NCI-H524 (cell line): ENCODE results near the gene GNPDA1.

Experiments used
- DNase-seq, 2 experiments: peaks; one replicate each; lab custom pipeline; 2025; lab: John Stamatoyannopoulos, UW

Gene GNPDA1

GRCh38 chr5:141994511-141995136 is 18.2 kb downstream of the GNPDA1 start:
- DNase-seq: no peak

GRCh38 chr5:141992349-141992963 is 20.4 kb downstream of the GNPDA1 start:
- peak; percentile 13 to 55 for DNase-seq

- no peak for DNase-seq
Measured at GRCh38 chr5:141989720-141990119, 23.1 kb downstream of the GNPDA1 start.

DNA sequence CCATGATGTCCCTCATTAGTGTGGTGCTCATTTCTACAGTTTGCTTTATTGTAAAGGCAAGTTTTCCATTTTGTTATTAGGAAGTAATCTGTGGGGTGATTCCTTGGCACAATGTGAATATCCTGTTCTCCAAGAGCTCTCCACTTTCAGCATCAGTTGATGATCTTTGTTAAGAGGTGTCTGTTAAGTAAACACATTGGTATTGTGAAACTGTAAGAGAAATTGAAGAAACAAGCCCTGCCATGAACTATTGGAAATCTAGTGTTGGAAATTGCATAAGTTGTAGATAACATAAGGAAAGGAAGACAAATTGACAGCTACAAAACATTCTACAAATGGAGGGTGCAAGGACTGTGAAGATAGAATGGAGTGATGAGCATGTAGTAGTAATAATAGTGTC is 26.8 kb downstream of the GNPDA1 start:
- no peak for DNase-seq

GRCh38 chr5:141982626-141983025 is 30.2 kb downstream of the GNPDA1 start:
- no peak for DNase-seq

GRCh38 chr5:141978389-141978788 is 34.4 kb downstream of the GNPDA1 start:
- DNase-seq: no peak

DNA sequence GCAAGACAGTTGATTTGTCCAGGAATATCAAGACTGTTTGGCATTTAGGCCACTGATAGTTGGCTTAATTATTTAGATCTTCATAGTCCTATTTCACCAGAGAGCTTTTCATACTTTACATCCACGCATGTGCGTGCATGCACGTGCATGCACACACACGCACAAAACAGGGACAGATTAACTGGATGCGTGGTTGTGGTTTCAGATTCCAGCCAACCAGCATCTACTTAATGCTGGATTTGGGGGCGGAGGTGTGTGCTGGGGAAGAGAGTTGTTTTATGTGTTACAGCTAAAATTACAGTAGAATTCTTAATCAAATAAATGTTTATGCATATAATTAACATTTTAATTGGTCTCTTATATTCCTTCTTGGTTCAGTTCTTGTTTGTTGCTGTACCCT is 36.7 kb downstream of the GNPDA1 start:
- no peak for DNase-seq

DNA sequence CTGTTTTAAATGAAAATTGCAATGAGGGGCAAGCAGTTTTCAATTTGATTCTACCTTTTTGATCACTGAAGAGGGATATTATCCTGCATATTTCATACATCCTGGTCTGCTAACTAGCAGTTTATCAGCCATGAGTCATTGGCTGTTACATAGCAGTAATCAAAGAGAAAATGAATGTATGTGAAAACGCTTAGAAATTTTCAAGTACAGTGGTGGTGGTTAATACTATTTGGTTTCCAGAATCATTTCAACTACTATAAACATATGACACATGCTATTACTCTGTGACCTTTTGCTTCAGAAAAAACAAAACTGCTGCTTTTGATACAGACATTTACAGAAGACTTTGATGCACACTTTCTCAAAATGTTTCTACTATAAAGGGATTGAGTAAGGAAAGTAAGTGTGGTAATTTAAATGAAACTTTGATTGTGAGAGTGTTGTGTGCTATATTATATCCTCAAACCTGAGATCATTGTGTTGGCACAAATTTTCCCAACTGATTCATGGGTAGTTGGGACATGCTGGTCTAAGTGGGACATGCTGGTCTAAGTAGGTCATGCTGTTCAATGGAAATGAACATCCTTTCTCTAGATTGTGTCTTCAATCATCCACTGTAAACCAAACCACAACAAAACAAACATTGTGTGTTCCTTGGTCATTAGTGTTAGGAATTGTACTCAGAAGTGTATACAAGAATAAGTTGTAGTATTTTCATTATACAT is 38.8 kb downstream of the GNPDA1 start:
- no peak for DNase-seq

- no peak for DNase-seq
Measured at GRCh38 chr5:141969783-141970771, 42.8 kb downstream of the GNPDA1 start.

DNA sequence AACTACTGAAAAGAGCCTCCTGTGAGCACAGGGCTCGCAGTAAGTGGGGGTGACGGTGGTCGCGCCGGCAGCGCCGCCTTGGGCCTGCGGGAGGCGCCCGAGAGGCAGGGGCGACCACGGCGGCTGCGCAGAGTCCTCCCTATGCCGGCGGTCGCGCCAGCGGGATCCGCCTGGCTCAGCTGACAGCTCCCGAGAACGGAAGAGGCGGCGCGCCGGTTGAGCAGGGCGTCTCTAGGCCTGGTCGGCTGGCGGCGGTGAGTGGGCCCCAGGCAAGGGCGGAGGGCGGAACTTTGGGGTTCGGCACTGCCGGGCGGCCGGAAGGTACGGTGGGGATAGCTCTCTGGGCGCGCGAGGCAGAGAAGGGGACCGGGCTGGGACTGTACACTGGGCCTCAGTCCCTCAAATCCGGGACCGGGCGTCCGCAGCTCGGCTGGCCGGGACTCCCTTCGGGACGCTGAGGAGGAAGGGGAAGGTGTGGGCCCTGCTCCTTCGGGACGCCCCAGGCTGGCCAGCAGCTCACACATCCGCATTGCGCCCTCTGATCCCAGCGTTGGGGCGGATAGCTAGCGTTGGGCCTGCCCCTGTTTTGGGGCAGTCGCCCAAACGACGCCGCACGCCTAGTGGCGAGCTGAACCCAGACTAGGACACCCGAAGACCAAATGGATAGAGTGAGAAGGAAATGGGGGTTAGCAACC is 43.8 kb downstream of the GNPDA1 start, which contains the start of gene RNF14:
Gene RNF14 (plus strand): TSS at position 192 of the 695 bp plus-strand sequence. CDS start 4,484 bp downstream, outside the sequence.
- peak; percentile 61 to 84 for DNase-seq

GRCh38 chr5:141966963-141967333 is 45.9 kb downstream of the GNPDA1 start:
- DNase-seq: no peak

- DNase-seq: no peak
Measured at GRCh38 chr5:141966275-141966962, 46.4 kb downstream of the GNPDA1 start.

GRCh38 chr5:141965071-141965470 is 47.8 kb downstream of the GNPDA1 start:
- DNase-seq: no peak

DNA sequence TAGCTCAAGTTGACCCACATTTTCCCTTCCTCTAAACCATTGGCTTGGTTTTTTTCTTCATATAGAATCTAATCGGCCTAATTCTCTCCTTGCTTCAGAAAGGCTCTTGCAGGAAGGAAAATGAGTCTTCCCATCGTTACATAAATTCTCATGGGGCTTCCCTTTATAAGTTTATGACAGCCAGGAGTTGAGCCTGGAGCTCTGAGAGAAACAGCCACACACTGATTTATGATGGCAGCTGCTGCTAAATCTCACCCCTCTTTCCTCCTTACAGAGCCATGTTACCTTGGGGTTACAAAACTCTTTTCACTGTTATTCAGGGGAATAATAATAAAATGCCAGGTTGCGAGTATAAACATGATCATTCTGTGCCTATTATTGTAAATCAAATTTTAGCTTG is 49.1 kb downstream of the GNPDA1 start:
- no peak for DNase-seq

- DNase-seq: no peak
Measured at GRCh38 chr5:141961466-141961865, 51.4 kb downstream of the GNPDA1 start.

- DNase-seq: peak; percentile 51 to 78
Measured at GRCh38 chr5:141960449-141961323, 52.1 kb downstream of the GNPDA1 start.

DNA sequence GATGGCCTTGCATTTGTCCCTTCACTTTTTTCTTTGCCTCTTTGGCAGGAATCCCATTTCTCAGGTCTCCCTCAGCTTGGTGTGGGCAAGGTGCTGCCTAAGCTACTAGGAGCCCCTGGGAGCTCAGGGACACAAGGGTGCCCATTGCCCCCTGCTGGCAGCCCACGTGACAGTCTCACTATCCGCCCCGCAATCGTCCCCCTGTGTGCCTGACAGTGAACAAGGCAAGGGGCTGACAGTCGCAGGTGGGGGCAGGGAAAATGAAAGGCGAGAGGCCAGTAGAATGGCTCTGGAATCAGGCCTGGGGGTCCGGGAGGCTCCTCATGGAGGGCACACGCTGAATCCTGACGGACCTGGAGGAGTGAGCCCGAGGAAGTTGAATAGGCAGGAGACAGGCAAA is 52.8 kb downstream of the GNPDA1 start:
- peak in 1 of 2 experiments; percentile 26 for DNase-seq

GRCh38 chr5:141958546-141959172 is 54.2 kb downstream of the GNPDA1 start:
- DNase-seq: no peak

GRCh38 chr5:141958113-141958512 is 54.7 kb downstream of the GNPDA1 start, which contains the start of gene PCDH12:
Gene PCDH12, minus strand, starts transcription at chr5:141958202. Its CDS starts 351 bp downstream, at chr5:141957851.
- peak; percentile 29 to 67 for DNase-seq
